ENCODE results near the gene ELMOD1. TPM values are rescaled to one million over a fixed set of nuclear protein-coding genes. Genes with fewer than 3 reads are reported as not detected.

Gene ELMOD1
- total and polyA plus RNA-seq, 7 experiments from 2014 or later: not detected

GRCh38 chr11:107697291-107697690, 106.3 kb downstream of the ELMOD1 start:
- Histone ChIP-seq H3K36me3 (ENCODE audit: control insufficient read depth in 2 of 3, insufficient read depth in 3 of 3, low read length in 3 of 3) (no peaks in the 10 kb centered on the region), H3K4me3 (ENCODE audit: low read length) (no peak overlapping the region), H3K4me1 (ENCODE audit: control insufficient read depth in 2 of 2, insufficient read depth in 2 of 2, low read length in 2 of 2) (no peaks in the 10 kb centered on the region), H3K9me3 (ENCODE audit: control insufficient read depth in 2 of 3, low read length in 3 of 3) (no peaks in the 10 kb centered on the region), H3K27me3 (ENCODE audit: control insufficient read depth in 2 of 2, insufficient read depth in 2 of 2, low read length in 2 of 2) (no peaks in the 10 kb centered on the region), H3K27ac (ENCODE audit: low read depth, low read length) (no peak overlapping the region)
- Mint-ChIP-seq H3K9me3 (no peaks in the 10 kb centered on the region), H3K4me1 (peaks cover 0 to 3% (median 0%) of the 10 kb centered on the region in 7 donors), H3K36me3 (peaks cover 0 to 2% (median 0%) of the 10 kb centered on the region in 5 donors), H3K27me3 (peaks cover 15 to 40% (median 27%) of the 10 kb centered on the region in 5 donors), H3K4me3 (no peak overlapping the region), H3K27ac (no peak overlapping the region)
- DNase-seq (no peak), ATAC-seq (no peak)
- ChIA-PET POLR2A (no interaction called here), CTCF (no interaction called here)
- intact Hi-C loops (cut with micrococcal nuclease): no loop called here

GRCh38 chr11:107699371-107700285, 108.7 kb downstream of the ELMOD1 start:
- Histone ChIP-seq H3K4me1 (ENCODE audit: control insufficient read depth in 2 of 2, insufficient read depth in 2 of 2, low read length in 2 of 2) (no peaks in the 10 kb centered on the region), H3K36me3 (ENCODE audit: control insufficient read depth in 2 of 3, insufficient read depth in 3 of 3, low read length in 3 of 3) (no peaks in the 10 kb centered on the region), H3K4me3 (ENCODE audit: low read length) (no peak overlapping the region), H3K27me3 (ENCODE audit: control insufficient read depth in 2 of 2, insufficient read depth in 2 of 2, low read length in 2 of 2) (no peaks in the 10 kb centered on the region), H3K9me3 (ENCODE audit: control insufficient read depth in 2 of 3, low read length in 3 of 3) (no peaks in the 10 kb centered on the region), H3K27ac (ENCODE audit: low read depth, low read length) (no peak overlapping the region)
- Mint-ChIP-seq H3K4me1 (no peaks in the 10 kb centered on the region), H3K9me3 (peaks cover 0 to 2% (median 0%) of the 10 kb centered on the region in 11 donors), H3K4me3 (no peak overlapping the region), H3K27ac (no peak overlapping the region), H3K27me3 (peaks cover 21 to 41% (median 34%) of the 10 kb centered on the region in 5 donors), H3K36me3 (no peaks in the 10 kb centered on the region)
- CTCF ChIA-PET: no interaction called here
- DNase-seq: no peak
- intact Hi-C loops (cut with micrococcal nuclease): no loop called here
- no peak for ATAC-seq
- POLR2A ChIA-PET: no interaction called here

- Mint-ChIP-seq H3K36me3 (no peaks in the 10 kb centered on the region), H3K9me3 (peaks cover 0 to 2% (median 0%) of the 10 kb centered on the region in 11 donors), H3K27ac (no peak overlapping the region), H3K4me3 (no peak overlapping the region), H3K27me3 (peaks cover 12 to 38% (median 30%) of the 10 kb centered on the region in 5 donors), H3K4me1 (no peaks in the 10 kb centered on the region)
- CTCF ChIA-PET: no interaction called here
- Histone ChIP-seq H3K27me3 (ENCODE audit: control insufficient read depth in 2 of 2, insufficient read depth in 2 of 2, low read length in 2 of 2) (no peaks in the 10 kb centered on the region), H3K4me3 (ENCODE audit: low read length) (no peak overlapping the region), H3K9me3 (ENCODE audit: control insufficient read depth in 2 of 3, low read length in 3 of 3) (no peaks in the 10 kb centered on the region), H3K27ac (ENCODE audit: low read depth, low read length) (no peak overlapping the region), H3K36me3 (ENCODE audit: control insufficient read depth in 2 of 3, insufficient read depth in 3 of 3, low read length in 3 of 3) (no peaks in the 10 kb centered on the region), H3K4me1 (ENCODE audit: control insufficient read depth in 2 of 2, insufficient read depth in 2 of 2, low read length in 2 of 2) (no peaks in the 10 kb centered on the region)
- no peak for DNase-seq
- intact Hi-C loops (cut with micrococcal nuclease): no loop called here
- POLR2A ChIA-PET: no interaction called here
- no peak for ATAC-seq
Measured at GRCh38 chr11:107702109-107702660, 111.2 kb downstream of the ELMOD1 start.

GRCh38 chr11:107702723-107703122, 111.8 kb downstream of the ELMOD1 start:
- no peaks in the 10 kb centered on the region for H3K4me1 ChIP-seq (ENCODE audit: control insufficient read depth in 2 of 2, insufficient read depth in 2 of 2, low read length in 2 of 2)
- no peaks in the 10 kb centered on the region for H3K9me3 ChIP-seq (ENCODE audit: control insufficient read depth in 2 of 3, low read length in 3 of 3)
- Mint-ChIP-seq H3K4me3 (no peak overlapping the region), H3K36me3 (no peaks in the 10 kb centered on the region), H3K27me3 (peaks cover 14 to 39% (median 30%) of the 10 kb centered on the region in 5 donors), H3K9me3 (peaks cover 0 to 2% (median 0%) of the 10 kb centered on the region in 11 donors), H3K27ac (no peak overlapping the region), H3K4me1 (no peaks in the 10 kb centered on the region)
- ATAC-seq: no peak
- DNase-seq: no peak
- POLR2A ChIA-PET: no interaction called here
- no peaks in the 10 kb centered on the region for H3K36me3 ChIP-seq (ENCODE audit: control insufficient read depth in 2 of 3, insufficient read depth in 3 of 3, low read length in 3 of 3)
- no peak overlapping the region for H3K27ac ChIP-seq (ENCODE audit: low read depth, low read length)
- intact Hi-C loops (cut with micrococcal nuclease): no loop called here
- CTCF ChIA-PET: no interaction called here
- no peak overlapping the region for H3K4me3 ChIP-seq (ENCODE audit: low read length)
- H3K27me3 ChIP-seq (ENCODE audit: control insufficient read depth in 2 of 2, insufficient read depth in 2 of 2, low read length in 2 of 2): no peaks in the 10 kb centered on the region

GRCh38 chr11:107704451-107704850, 113.5 kb downstream of the ELMOD1 start:
- no peak overlapping the region for H3K27ac Mint-ChIP-seq
- H3K4me1 Mint-ChIP-seq: no peaks in the 10 kb centered on the region
- Histone ChIP-seq H3K36me3 (ENCODE audit: control insufficient read depth in 2 of 3, insufficient read depth in 3 of 3, low read length in 3 of 3) (no peaks in the 10 kb centered on the region), H3K27ac (ENCODE audit: low read depth, low read length) (no peak overlapping the region), H3K9me3 (ENCODE audit: control insufficient read depth in 2 of 3, low read length in 3 of 3) (no peaks in the 10 kb centered on the region), H3K4me1 (ENCODE audit: control insufficient read depth in 2 of 2, insufficient read depth in 2 of 2, low read length in 2 of 2) (no peaks in the 10 kb centered on the region), H3K27me3 (ENCODE audit: control insufficient read depth in 2 of 2, insufficient read depth in 2 of 2, low read length in 2 of 2) (no peaks in the 10 kb centered on the region), H3K4me3 (ENCODE audit: low read length) (no peak overlapping the region)
- peaks cover 0 to 2% (median 0%) of the 10 kb centered on the region in 11 donors for H3K9me3 Mint-ChIP-seq
- H3K27me3 Mint-ChIP-seq: peaks cover 15 to 46% (median 34%) of the 10 kb centered on the region in 5 donors
- intact Hi-C loops (cut with micrococcal nuclease): no loop called here
- no peak overlapping the region for H3K4me3 Mint-ChIP-seq
- ChIA-PET POLR2A (no interaction called here), CTCF (no interaction called here)
- DNase-seq (no peak), ATAC-seq (no peak)
- no peaks in the 10 kb centered on the region for H3K36me3 Mint-ChIP-seq

- no peaks in the 10 kb centered on the region for H3K27me3 ChIP-seq (ENCODE audit: control insufficient read depth in 2 of 2, insufficient read depth in 2 of 2, low read length in 2 of 2)
- Mint-ChIP-seq H3K27ac (no peak overlapping the region), H3K4me1 (no peaks in the 10 kb centered on the region), H3K27me3 (peaks cover 20 to 49% (median 35%) of the 10 kb centered on the region in 5 donors), H3K36me3 (no peaks in the 10 kb centered on the region), H3K4me3 (no peak overlapping the region), H3K9me3 (peaks cover 0 to 2% (median 0%) of the 10 kb centered on the region in 11 donors)
- CTCF ChIA-PET: no interaction called here
- DNase-seq (no peak), ATAC-seq (no peak)
- POLR2A ChIA-PET: no interaction called here
- no peak overlapping the region for H3K4me3 ChIP-seq (ENCODE audit: low read length)
- no peaks in the 10 kb centered on the region for H3K36me3 ChIP-seq (ENCODE audit: control insufficient read depth in 2 of 3, insufficient read depth in 3 of 3, low read length in 3 of 3)
- no peak overlapping the region for H3K27ac ChIP-seq (ENCODE audit: low read depth, low read length)
- H3K9me3 ChIP-seq (ENCODE audit: control insufficient read depth in 2 of 3, low read length in 3 of 3): no peaks in the 10 kb centered on the region
- H3K4me1 ChIP-seq (ENCODE audit: control insufficient read depth in 2 of 2, insufficient read depth in 2 of 2, low read length in 2 of 2): no peaks in the 10 kb centered on the region
- intact Hi-C loops (cut with micrococcal nuclease): no loop called here
Measured at GRCh38 chr11:107705027-107705426, 114.1 kb downstream of the ELMOD1 start.

GRCh38 chr11:107706531-107706930, 115.6 kb downstream of the ELMOD1 start:
- Histone ChIP-seq H3K36me3 (ENCODE audit: control insufficient read depth in 2 of 3, insufficient read depth in 3 of 3, low read length in 3 of 3) (no peaks in the 10 kb centered on the region), H3K27ac (ENCODE audit: low read depth, low read length) (no peak overlapping the region), H3K4me1 (ENCODE audit: control insufficient read depth in 2 of 2, insufficient read depth in 2 of 2, low read length in 2 of 2) (no peaks in the 10 kb centered on the region), H3K4me3 (ENCODE audit: low read length) (no peak overlapping the region), H3K9me3 (ENCODE audit: control insufficient read depth in 2 of 3, low read length in 3 of 3) (no peaks in the 10 kb centered on the region), H3K27me3 (ENCODE audit: control insufficient read depth in 2 of 2, insufficient read depth in 2 of 2, low read length in 2 of 2) (no peaks in the 10 kb centered on the region)
- Mint-ChIP-seq H3K27me3 (peaks cover 16 to 54% (median 22%) of the 10 kb centered on the region in 5 donors), H3K9me3 (peaks cover 0 to 2% (median 0%) of the 10 kb centered on the region in 11 donors), H3K4me3 (no peak overlapping the region), H3K4me1 (no peaks in the 10 kb centered on the region), H3K27ac (no peak overlapping the region), H3K36me3 (no peaks in the 10 kb centered on the region)
- ChIA-PET POLR2A (no interaction called here), CTCF (no interaction called here)
- ATAC-seq (no peak), DNase-seq (no peak)
- intact Hi-C loops (cut with micrococcal nuclease): no loop called here
